H1 (cell line): ENCODE data around the gene PRPH2. TPM values are rescaled to one million over a fixed set of nuclear protein-coding genes. Genes with fewer than 3 reads are reported as not detected.

Experiments used
- CTCF ChIA-PET: fragments of 300-600 bp; sonication (Branson Sonifier 250); formaldehyde crosslinking; loops from one replicate; lab custom pipeline; 2021; ENCODE audit not compliant: partially characterized antibody; lab: Charles Lee
- POLR2A ChIA-PET: fragments of 300-600 bp; sonication (Branson Sonifier 250); formaldehyde crosslinking; loops from one replicate; lab custom pipeline; 2021; ENCODE audit warnings: inconsistent platforms; ENCODE audit not compliant: partially characterized antibody; lab: Charles Lee
- DNase-seq, 2 experiments: peaks; one replicate each; pipeline versions ENCODE4 v3.0.0 to v3.0.0-alpha.2; 2010 to 2022; ENCODE audit warnings: low spot score in 2 of 2, low read depth in 1 of 2, mixed read lengths in 1 of 2
- FAIRE-seq: peaks from 2 replicates; lab custom pipeline; 2011; peaks lifted over from hg19 to GRCh38; lab: Jason Lieb, UNC
- H2AFZ ChIP-seq: 2 replicates; pipeline ENCODE4 v1.8.1; 2012; ENCODE audit warnings: low read length, inconsistent platforms
- H2AK5ac ChIP-seq: 2 replicates; pipeline ENCODE4 v1.6.1; 2013; ENCODE audit warnings: low read depth, low read length
- H2BK120ac ChIP-seq: replicated peaks from 2 replicates; pipeline ENCODE3; 2013; ENCODE audit warnings: low read depth, low read length, inconsistent platforms
- H2BK12ac ChIP-seq: 2 replicates; pipeline ENCODE4 v1.6.1; 2013; ENCODE audit warnings: low read depth, low read length
- H2BK15ac ChIP-seq: 2 replicates; pipeline ENCODE4 v1.6.1; 2013; ENCODE audit warnings: low read length
- H2BK20ac ChIP-seq: 2 replicates; pipeline ENCODE4 v1.6.1; 2013; ENCODE audit warnings: low read length
- H2BK5ac ChIP-seq: 2 replicates; pipeline ENCODE4 v1.6.1; 2013; ENCODE audit warnings: low read depth, low read length
- H3K14ac ChIP-seq: 2 replicates; pipeline ENCODE4 v1.6.1; 2013; ENCODE audit warnings: inconsistent platforms; ENCODE audit not compliant: insufficient read length
- H3K18ac ChIP-seq: 2 replicates; pipeline ENCODE4 v1.6.1; 2013; ENCODE audit warnings: low read length; ENCODE audit errors: extremely low read depth
- H3K23ac ChIP-seq: 2 replicates; pipeline ENCODE4 v1.6.1; 2013; ENCODE audit warnings: inconsistent platforms; ENCODE audit not compliant: insufficient read length
- H3K23me2 ChIP-seq: 2 replicates; pipeline ENCODE4 v1.6.1; 2013; ENCODE audit warnings: low read depth, low read length
- H3K27ac ChIP-seq: 2 replicates; pipeline ENCODE4 v1.6.1; 2011; ENCODE audit warnings: low read depth, low read length, inconsistent platforms
- H3K27me3 ChIP-seq, 4 experiments: replicated peaks in 1 of 4; 1 replicate in 1 of 4; 2 replicates in 3 of 4; pipeline versions ENCODE4 v1.6.1 to v1.8.1; 2011 to 2013; ENCODE audit warnings: low read length in 3 of 4, mild to moderate bottlenecking in 3 of 4, inconsistent platforms in 2 of 4, mixed read lengths in 2 of 4, moderate library complexity in 1 of 4; ENCODE audit not compliant: control insufficient read depth in 3 of 4, insufficient read depth in 3 of 4; ENCODE audit errors: extremely low read depth in 1 of 4
- H3K36me3 ChIP-seq, 4 experiments: 2 replicates each; pipeline versions ENCODE4 v1.6.1 to v1.8.1; 2011 to 2013; ENCODE audit warnings: mild to moderate bottlenecking in 4 of 4, low read length in 3 of 4, moderate library complexity in 2 of 4, control low read depth in 1 of 4, inconsistent platforms in 1 of 4; ENCODE audit not compliant: insufficient read depth in 4 of 4, control insufficient read depth in 2 of 4
- H3K4ac ChIP-seq: replicated peaks from 2 replicates; pipeline ENCODE3; 2013; ENCODE audit warnings: low read length, low read depth, mixed read lengths, inconsistent platforms; ENCODE audit not compliant: insufficient read length
- H3K4me1 ChIP-seq, 4 experiments: replicated peaks in 1 of 4; 1 replicate in 1 of 4; 2 replicates in 3 of 4; pipeline versions ENCODE4 v1.6.1 to v1.8.1; 2011 to 2013; ENCODE audit warnings: low read length in 3 of 4, inconsistent platforms in 2 of 4, mixed read lengths in 1 of 4; ENCODE audit not compliant: insufficient read depth in 4 of 4, control insufficient read depth in 3 of 4
- H3K4me2 ChIP-seq, 2 experiments: 2 replicates each; pipeline versions ENCODE4 v1.6.1 to v1.8.1; 2011 to 2013; ENCODE audit warnings: low read depth in 2 of 2, low read length in 2 of 2, control low read depth in 1 of 2, inconsistent platforms in 1 of 2, mild to moderate bottlenecking in 1 of 2; ENCODE audit not compliant: insufficient read depth in 1 of 2
- H3K4me3 ChIP-seq, 4 experiments: fragments of 200-600, 300-600 bp in 1 of 4; sonication (generic), shearing (Covaris generic), sonication (Bioruptor Twin) in 1 of 4; 2 replicates each; pipeline versions ENCODE4 v1.5.1 to v1.8.1; 2011 to 2016; ENCODE audit warnings: low read length in 4 of 4, low read depth in 3 of 4, control low read depth in 2 of 4, inconsistent platforms in 2 of 4, mild to moderate bottlenecking in 2 of 4, mixed read lengths in 1 of 4, moderate library complexity in 1 of 4; ENCODE audit not compliant: insufficient read depth in 2 of 4; ENCODE audit errors: extremely low read depth in 1 of 4
- H3K56ac ChIP-seq: replicated peaks from 2 replicates; pipeline ENCODE3; 2013; ENCODE audit warnings: low read depth, mild to moderate bottlenecking, mixed read lengths, low read length, inconsistent platforms; ENCODE audit not compliant: insufficient read length
- H3K79me1 ChIP-seq: 2 replicates; pipeline ENCODE4 v1.6.1; 2013; ENCODE audit warnings: low read depth, low read length, control low read depth
- H3K79me2 ChIP-seq, 2 experiments: 2 replicates each; pipeline versions ENCODE4 v1.6.1 to v1.8.1; 2012 to 2013; ENCODE audit warnings: low read length in 2 of 2, mild to moderate bottlenecking in 2 of 2, inconsistent platforms in 1 of 2; ENCODE audit not compliant: insufficient read depth in 2 of 2, control insufficient read depth in 1 of 2
- H3K9ac ChIP-seq, 4 experiments: replicated peaks in 1 of 4; 1 replicate in 1 of 4; 2 replicates in 3 of 4; pipeline versions ENCODE4 v1.6.1 to v1.8.1; 2011 to 2013; ENCODE audit warnings: low read depth in 3 of 4, low read length in 3 of 4, control low read depth in 2 of 4, mild to moderate bottlenecking in 2 of 4, moderate library complexity in 2 of 4, inconsistent platforms in 1 of 4; ENCODE audit errors: extremely low read depth in 1 of 4
- H3K9me3 ChIP-seq, 2 experiments: 2 replicates each; pipeline versions ENCODE4 v1.6.1 to v1.8.1; 2012 to 2013; ENCODE audit warnings: mild to moderate bottlenecking in 2 of 2, moderate library complexity in 2 of 2, control low read depth in 1 of 2, inconsistent platforms in 1 of 2, low read depth in 1 of 2, low read length in 1 of 2, mixed read lengths in 1 of 2; ENCODE audit not compliant: insufficient read depth in 2 of 2
- H4K20me1 ChIP-seq, 2 experiments: replicated peaks in 1 of 2; 2 replicates each; pipeline versions ENCODE3 to v1.8.1; 2011 to 2013; ENCODE audit warnings: inconsistent platforms in 2 of 2, low read length in 2 of 2, mild to moderate bottlenecking in 1 of 2; ENCODE audit not compliant: insufficient read depth in 2 of 2, control insufficient read depth in 1 of 2
- H4K5ac ChIP-seq: 2 replicates; pipeline ENCODE4 v1.6.1; 2013; ENCODE audit warnings: low read length, low read depth, mixed read lengths, inconsistent platforms; ENCODE audit not compliant: insufficient read length
- H4K8ac ChIP-seq: 2 replicates; pipeline ENCODE4 v1.8.0; 2013; ENCODE audit warnings: mild to moderate bottlenecking, moderate library complexity, low read length, inconsistent platforms; ENCODE audit not compliant: insufficient read depth; ENCODE audit errors: extremely low read depth
- H4K91ac ChIP-seq: replicated peaks from 2 replicates; pipeline ENCODE3; 2013; ENCODE audit warnings: low read length, mixed read lengths, inconsistent platforms; ENCODE audit not compliant: insufficient read length
- CEBPB ChIP-seq: IDR thresholded peaks from 2 replicates; pipeline ENCODE4 v1.6.1; 2012; ENCODE audit warnings: low read depth, low read length
- EZH2 ChIP-seq: fragments of 200-600 bp; sonication (generic); IDR thresholded peaks from 2 replicates; pipeline ENCODE4 v1.7.1; 2012; ENCODE audit warnings: low read depth, mild to moderate bottlenecking, moderate library complexity, low read length, inconsistent platforms; ENCODE audit not compliant: severe bottlenecking
- JUN ChIP-seq: IDR thresholded peaks from 2 replicates; pipeline ENCODE4 v1.6.1; 2011; ENCODE audit warnings: low read depth, mild to moderate bottlenecking, improper control_type of control experiment, low read length
- KDM1A ChIP-seq: fragments of 200-600, 300-600 bp; sonication (generic); IDR thresholded peaks from 2 replicates; pipeline ENCODE4 v1.7.1; 2016; ENCODE audit warnings: mild to moderate bottlenecking, low read length, borderline replicate concordance
- POLR2AphosphoS5 ChIP-seq: IDR thresholded peaks from 2 replicates; pipeline ENCODE4 v1.6.1; 2011; ENCODE audit warnings: low read depth, low read length
- RAD21 ChIP-seq, 2 experiments: IDR thresholded peaks in 1 of 2; conservative IDR thresholded peaks in 1 of 2; 2 replicates each; pipeline ENCODE4 v1.6.1; 2011; ENCODE audit warnings: low read depth in 2 of 2, low read length in 2 of 2, improper control_type of control experiment in 1 of 2, inconsistent platforms in 1 of 2, mild to moderate bottlenecking in 1 of 2, moderate library complexity in 1 of 2
- SIX5 ChIP-seq: IDR thresholded peaks from 2 replicates; pipeline ENCODE4 v1.6.1; 2011; ENCODE audit warnings: mild to moderate bottlenecking, low read depth, low read length
- SP4 ChIP-seq: IDR thresholded peaks from 2 replicates; pipeline ENCODE4 v1.6.1; 2012; ENCODE audit warnings: low read length, inconsistent platforms
- TEAD4 ChIP-seq: IDR thresholded peaks from 2 replicates; pipeline ENCODE4 v1.6.1; 2012; ENCODE audit warnings: low read depth, low read length, inconsistent platforms, mixed read lengths
- WGBS, 2 experiments: shearing (Covaris generic) in 1 of 2; methylation state at CpG; one replicate each; pipeline versions ENCODE4 v1.1.6 to v1.1.7; 2013 to 2015; ENCODE audit warnings: low lambda C conversion rate in 2 of 2, mixed read lengths in 2 of 2, inconsistent platforms in 1 of 2, low coverage in 1 of 2, missing lambda C conversion rate in 1 of 2; ENCODE audit not compliant: insufficient replicate concordance in 2 of 2, insufficient coverage in 1 of 2, insufficient read length in 1 of 2; ENCODE audit errors: extremely low coverage in 1 of 2, missing lambda C conversion rate in 1 of 2; 5-methylcytosine and 5-hydroxymethylcytosine counted together
- polyA plus RNA-seq, 7 experiments: library from polyadenylated mRNA; depleted of rRNA in 3 of 7; stranded (reverse) in 5 of 7; unstranded in 2 of 7; fragments of >200 nt in 5 of 7; fragments of 200-250 nt in 2 of 7; gene quantifications; 1 replicate in 5 of 7; 2 replicates in 1 of 7; 4 replicates in 1 of 7; pipeline versions ENCODE4 v1.2.1 to v1.2.3, GENCODE V29; 2011 to 2013; ENCODE audit warnings: missing spikeins in 2 of 7, mixed read lengths in 2 of 7
- total RNA-seq: library from RNA; stranded (reverse); fragmentation: NEBNext Ultra II Directional; extraction: Animal tissue kit (Norgen Biotek cat#: 25700); gene quantifications from 2 replicates; pipeline ENCODE4 v1.2.1, GENCODE V29; 2021

PRPH2 gene
- total and polyA plus RNA-seq, 2 of the 8 experiments (the other 6 are each of a cell fraction or from before 2014, with no cell fraction given) = 0.23 to 0.65 TPM

DNA sequence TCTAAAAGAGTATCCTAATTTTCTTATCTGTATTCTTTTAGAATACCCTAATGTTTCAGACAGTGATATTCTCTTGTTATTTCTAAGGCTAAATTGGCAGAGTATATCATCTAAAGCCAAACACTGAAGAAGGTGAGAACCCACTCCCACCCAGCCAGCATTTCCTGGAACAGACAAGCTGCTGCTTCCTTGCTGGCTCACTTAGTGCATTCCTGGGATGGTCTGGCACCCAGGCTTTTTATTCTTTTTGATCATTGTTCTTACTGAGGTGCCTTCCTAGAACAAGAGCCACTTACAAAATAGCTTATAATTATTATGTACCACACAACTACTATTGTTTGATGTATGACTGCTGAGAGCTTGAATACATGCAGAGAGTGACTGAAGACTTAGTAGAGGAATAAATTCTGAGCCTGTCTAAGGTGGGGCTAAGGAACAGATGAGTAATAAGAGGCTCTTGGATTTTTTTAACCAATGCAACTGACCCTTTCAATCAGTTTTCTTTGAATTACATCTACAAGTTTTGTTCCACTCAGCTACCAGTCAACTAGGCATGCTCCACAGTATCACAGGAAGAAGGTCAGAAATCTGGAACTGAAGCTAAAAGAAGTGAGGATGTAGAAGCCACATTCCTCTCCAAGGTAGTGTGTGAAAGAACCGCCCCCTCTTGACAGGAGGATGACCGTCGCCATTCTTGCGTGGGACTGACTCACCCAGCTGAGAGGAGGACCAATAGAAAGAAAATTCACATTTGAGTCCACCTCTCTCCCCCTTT lies 30.1 kb downstream of the PRPH2 start:
- no peak overlapping the region for H3K9ac ChIP-seq
- no peak for FAIRE-seq
- TF ChIP-seq JUN = no peak
- no peak for TF ChIP-seq RAD21 (IDR thresholded peaks at IDR 0.05 in 1 of 2, conservative IDR thresholded peaks at IDR 0.05 in 1 of 2; ENCODE audit: low read depth in 2 of 2, low read length in 2 of 2)
- TF ChIP-seq EZH2 = no peak
- no peak for TF ChIP-seq SIX5
- no peak for TF ChIP-seq SP4
- TF ChIP-seq TEAD4 = no peak
- TF ChIP-seq CEBPB = no peak
- TF ChIP-seq KDM1A = no peak
- TF ChIP-seq POLR2AphosphoS5 = no peak

More for the DNA sequence above, 30.1 kb downstream of the PRPH2 start:
- Histone ChIP-seq H2AK5ac (no peak overlapping the region), H3K4me1 (no peaks in the 10 kb centered on the region), H4K5ac (no peak overlapping the region), H2BK5ac (no peak overlapping the region), H3K4me3 (no peak overlapping the region), H3K79me1 (no peaks in the 10 kb centered on the region), H3K27ac (no peak overlapping the region), H3K4me2 (no peak overlapping the region), H3K23ac (no peak overlapping the region), H4K91ac (no peak overlapping the region), H2BK12ac (no peak overlapping the region), H3K36me3 (peaks cover 3 to 45% (median 27%) of the 10 kb centered on the region in 4 experiments; a peak in 7 of 8 replicates), H4K8ac (no peak overlapping the region), H3K9me3 (no peaks in the 10 kb centered on the region), H2BK15ac (no peak overlapping the region), H3K18ac (no peak overlapping the region), H2BK20ac (no peak overlapping the region), H3K4ac (no peak overlapping the region), H3K27me3 (no peaks in the 10 kb centered on the region), H3K23me2 (no peaks in the 10 kb centered on the region), H2BK120ac (no peak overlapping the region), H2AFZ (no peak overlapping the region), H4K20me1 (no peaks in the 10 kb centered on the region), H3K56ac (no peak overlapping the region), H3K79me2 (no peaks in the 10 kb centered on the region), H3K14ac (no peak overlapping the region)
- ChIA-PET CTCF (interaction anchor here (0.6 to 2.2 kb wide), 7 partner anchors 10 to 287 kb away, joined by 4 to 8 read pairs (median 4); partner anchors contain the start of gene PEX6), POLR2A (interaction anchor here (0.9 kb wide), 1 partner anchor 12 kb away, joined by 3 read pairs; no protein-coding TSS in a partner anchor)
- DNase-seq = no peak
- 94% methylated on average over 4 of the region's 4 CpGs; no CpG with 5 or more reads in 1 of the 2 experiments for WGBS, 2 experiments
